GM12874 (cell line): ENCODE results near the gene RNGTT.

Experiments used
- CTCF ChIP-seq: IDR thresholded peaks from 2 replicates; pipeline ENCODE4 v1.5.1; 2011; ENCODE audit warnings: low read depth, mild to moderate bottlenecking, control low read depth, low read length, moderate library complexity; ENCODE audit not compliant: insufficient read depth

RNGTT gene

GRCh38 chr6:88963139-88964090 lies at the start of gene RNGTT:
Gene RNGTT, minus strand, starts transcription at chr6:88963618. Its CDS starts 209 bp downstream, at chr6:88963409.
- TF ChIP-seq CTCF = no peak

GRCh38 chr6:89011436-89011835 lies 48.0 kb upstream of the RNGTT start:
- no peak for TF ChIP-seq CTCF

GRCh38 chr6:89010825-89011224 lies 47.4 kb upstream of the RNGTT start:
- TF ChIP-seq CTCF = no peak

GRCh38 chr6:89009624-89010059 lies 46.2 kb upstream of the RNGTT start:
- no peak for TF ChIP-seq CTCF

- TF ChIP-seq CTCF = no peak
Measured at GRCh38 chr6:89008815-89009374, 45.5 kb upstream of the RNGTT start.

GRCh38 chr6:89008001-89008814 lies 44.8 kb upstream of the RNGTT start:
- TF ChIP-seq CTCF = no peak
